Mammary epithelial cell (primary cell): ENCODE measurements around the gene C3orf49.

Experiments
- EZH2 ChIP-seq: IDR thresholded peaks from 2 replicates; pipeline ENCODE4 v1.6.1; 2012; ENCODE audit warnings: low read length, inconsistent platforms, borderline replicate concordance
- TF ChIP-seq, protein P1 (sequence below), 2 donors: IDR thresholded peaks in 1 of 2; conservative IDR thresholded peaks in 1 of 2; 2 replicates each; pipeline ENCODE4 v1.5.1; 2011 to 2012; ENCODE audit warnings: inconsistent platforms in 2 of 2, low read length in 2 of 2, mild to moderate bottlenecking in 2 of 2, control low read depth in 1 of 2, low read depth in 1 of 2; ENCODE audit not compliant: insufficient read depth in 1 of 2; ENCODE audit errors: extremely low read depth in 1 of 2

DNA sequence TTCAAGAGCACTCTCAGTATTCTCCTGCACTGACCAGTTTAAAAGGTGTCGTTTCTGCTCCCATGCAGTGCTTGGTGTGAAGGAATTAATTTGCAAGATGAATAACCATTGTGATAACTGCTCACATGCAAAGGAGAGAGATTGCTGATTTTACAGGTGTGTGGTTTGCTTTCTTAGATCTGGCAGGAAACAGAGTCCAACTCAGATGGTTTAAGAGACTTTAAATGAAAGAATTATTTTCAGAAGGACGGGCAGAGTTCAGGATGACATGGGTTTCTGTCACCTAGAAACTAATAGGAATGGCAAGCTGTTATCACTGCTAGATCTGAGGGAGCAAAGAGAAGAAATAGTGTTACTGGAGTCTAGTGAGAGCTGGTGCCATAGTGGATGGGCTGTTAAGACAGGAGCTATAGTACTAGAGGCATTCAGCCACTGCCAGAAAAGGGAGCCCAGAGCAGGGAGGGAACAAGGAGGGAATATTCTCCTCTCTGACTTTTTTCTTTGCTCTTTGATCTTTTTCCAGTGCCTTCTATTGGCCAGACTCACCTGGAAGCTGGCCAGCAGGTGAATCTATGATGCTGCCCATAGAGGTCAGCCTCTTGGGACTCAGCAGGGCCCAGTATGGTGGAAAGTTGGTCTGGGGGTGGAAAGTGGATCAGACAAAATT lies 59.4 kb downstream of the C3orf49 start:
- TF ChIP-seq, protein P1, sequence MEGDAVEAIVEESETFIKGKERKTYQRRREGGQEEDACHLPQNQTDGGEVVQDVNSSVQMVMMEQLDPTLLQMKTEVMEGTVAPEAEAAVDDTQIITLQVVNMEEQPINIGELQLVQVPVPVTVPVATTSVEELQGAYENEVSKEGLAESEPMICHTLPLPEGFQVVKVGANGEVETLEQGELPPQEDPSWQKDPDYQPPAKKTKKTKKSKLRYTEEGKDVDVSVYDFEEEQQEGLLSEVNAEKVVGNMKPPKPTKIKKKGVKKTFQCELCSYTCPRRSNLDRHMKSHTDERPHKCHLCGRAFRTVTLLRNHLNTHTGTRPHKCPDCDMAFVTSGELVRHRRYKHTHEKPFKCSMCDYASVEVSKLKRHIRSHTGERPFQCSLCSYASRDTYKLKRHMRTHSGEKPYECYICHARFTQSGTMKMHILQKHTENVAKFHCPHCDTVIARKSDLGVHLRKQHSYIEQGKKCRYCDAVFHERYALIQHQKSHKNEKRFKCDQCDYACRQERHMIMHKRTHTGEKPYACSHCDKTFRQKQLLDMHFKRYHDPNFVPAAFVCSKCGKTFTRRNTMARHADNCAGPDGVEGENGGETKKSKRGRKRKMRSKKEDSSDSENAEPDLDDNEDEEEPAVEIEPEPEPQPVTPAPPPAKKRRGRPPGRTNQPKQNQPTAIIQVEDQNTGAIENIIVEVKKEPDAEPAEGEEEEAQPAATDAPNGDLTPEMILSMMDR (conservative IDR thresholded peaks at IDR 0.05 in 1 of 2, IDR thresholded peaks at IDR 0.05 in 1 of 2; ENCODE audit: extremely low read depth in 1 of 2, insufficient read depth in 1 of 2, low read depth in 1 of 2, low read length in 2 of 2) = no peak
- TF ChIP-seq EZH2 = no peak
